Smooth muscle cell (in vitro differentiated cells): ENCODE data around the gene DNALI1. TPM values are rescaled to one million over a fixed set of nuclear protein-coding genes. Genes with fewer than 3 reads are reported as not detected.
A peak's percentile ranks its signal among the peaks of the same experiment; 100 is the strongest.

Experiments
- DNase-seq: peaks from one replicate; lab custom pipeline; 2025; ENCODE audit not compliant: unreplicated experiment; lab: John Stamatoyannopoulos, UW
- H2AFZ ChIP-seq: fragments of 200-600 bp; sonication (generic); 2 replicates; pipeline ENCODE4 v1.6.0; 2016; ENCODE audit warnings: antibody characterized with exemption, low read depth, mild to moderate bottlenecking
- H3F3A ChIP-seq: fragments of 200-600 bp; sonication (generic); 2 replicates; pipeline ENCODE4 v1.6.0; 2017; ENCODE audit warnings: antibody characterized with exemption, low read depth
- H3K27ac ChIP-seq: fragments of 200-600 bp; sonication (generic); 2 replicates; pipeline ENCODE4 v1.5.1; 2016; ENCODE audit warnings: low read depth, mild to moderate bottlenecking
- H3K27me3 ChIP-seq: fragments of 200-600 bp; sonication (generic); 2 replicates; pipeline ENCODE4 v1.6.1; 2016; ENCODE audit warnings: low read depth, mild to moderate bottlenecking
- H3K36me3 ChIP-seq: fragments of 200-600 bp; sonication (generic); 2 replicates; pipeline ENCODE4 v1.5.1; 2016; ENCODE audit warnings: low read depth
- H3K4me1 ChIP-seq: fragments of 200-600 bp; sonication (generic); 2 replicates; pipeline ENCODE4 v1.5.1; 2016; ENCODE audit warnings: low read depth
- H3K4me2 ChIP-seq: fragments of 200-600 bp; sonication (generic); 2 replicates; pipeline ENCODE4 v1.6.0; 2016; ENCODE audit warnings: mild to moderate bottlenecking
- H3K4me3 ChIP-seq: fragments of 200-600 bp; sonication (generic); 2 replicates; pipeline ENCODE4 v1.5.1; 2016; ENCODE audit warnings: mild to moderate bottlenecking
- H3K79me2 ChIP-seq: fragments of 200-600 bp; sonication (generic); 2 replicates; pipeline ENCODE4 v1.6.0; 2016; ENCODE audit warnings: low read depth, mild to moderate bottlenecking
- H3K9ac ChIP-seq: fragments of 200-600 bp; sonication (generic); 2 replicates; pipeline ENCODE4 v1.6.0; 2016; ENCODE audit warnings: low read depth
- H3K9me3 ChIP-seq: fragments of 200-600 bp; sonication (generic); replicated peaks from 2 replicates; pipeline ENCODE4 v1.5.1; 2016; ENCODE audit warnings: low read depth
- H4K20me1 ChIP-seq: fragments of 200-600 bp; sonication (generic); 2 replicates; pipeline ENCODE4 v1.6.0; 2016; ENCODE audit warnings: low read depth
- CTCF ChIP-seq: fragments of 200-600 bp; sonication (generic); IDR thresholded peaks from 2 replicates; pipeline ENCODE4 v1.5.1; 2017; ENCODE audit warnings: borderline replicate concordance, mild to moderate bottlenecking, antibody characterized with exemption; ENCODE audit not compliant: insufficient read depth, poor library complexity, severe bottlenecking
- WGBS: methylation state at CpG from one replicate; pipeline ENCODE4 v1.1.7; 2016; ENCODE audit warnings: low lambda C conversion rate; 5-methylcytosine and 5-hydroxymethylcytosine counted together
- polyA plus RNA-seq: library from polyadenylated mRNA; unstranded; fragments of >200 nt; fragmentation: Nextera tagmentation; extraction: Ambion mirVana; gene quantifications from 2 replicates; pipeline ENCODE4 v1.2.1, GENCODE V29; 2016
- total RNA-seq: library from RNA; depleted of rRNA; stranded (reverse); fragments of >200 nt; gene quantifications from 2 replicates; pipeline ENCODE4 v1.2.3, GENCODE V29; 2014

Gene DNALI1
- total and polyA plus RNA-seq, 2 experiments from 2014 or later, result 7.2 to 8.4 TPM

- Histone ChIP-seq H4K20me1 (no peaks in the 10 kb centered on the region), H3K4me3 (no peak overlapping the region), H3K27me3 (peaks cover 8% of the 10 kb centered on the region), H3F3A (no peaks in the 10 kb centered on the region), H3K4me1 (peaks cover 3% of the 10 kb centered on the region), H3K27ac (no peak overlapping the region), H3K9me3 (no peaks in the 10 kb centered on the region), H3K9ac (no peak overlapping the region), H3K79me2 (peaks cover 7% of the 10 kb centered on the region), H2AFZ (no peak overlapping the region), H3K36me3 (no peaks in the 10 kb centered on the region), H3K4me2 (no peak overlapping the region)
- DNase-seq, result no peak
- WGBS, result 90% methylated on average over 5 of the region's 5 CpGs
- no peak for TF ChIP-seq CTCF
Observed at GRCh38 chr1:37599940-37600339, 43.2 kb downstream of the DNALI1 start.

- Histone ChIP-seq H3K27ac (no peak overlapping the region), H3K27me3 (peaks cover 14% of the 10 kb centered on the region), H4K20me1 (no peaks in the 10 kb centered on the region), H3K4me3 (no peak overlapping the region), H3K9me3 (no peaks in the 10 kb centered on the region), H3K79me2 (no peaks in the 10 kb centered on the region), H3K4me1 (no peaks in the 10 kb centered on the region), H3K36me3 (no peaks in the 10 kb centered on the region), H2AFZ (no peak overlapping the region), H3F3A (no peaks in the 10 kb centered on the region), H3K9ac (no peak overlapping the region), H3K4me2 (no peak overlapping the region)
- no peak for TF ChIP-seq CTCF
- no peak for DNase-seq
Observed at GRCh38 chr1:37601441-37601840, 44.7 kb downstream of the DNALI1 start.

GRCh38 chr1:37602750-37603694, 46.3 kb downstream of the DNALI1 start:
- H4K20me1 ChIP-seq, result no peaks in the 10 kb centered on the region
- no peaks in the 10 kb centered on the region for H3K4me1 ChIP-seq
- no peak overlapping the region for H2AFZ ChIP-seq
- no peaks in the 10 kb centered on the region for H3K36me3 ChIP-seq
- H3K27ac ChIP-seq, result no peak overlapping the region
- H3K9ac ChIP-seq, result no peak overlapping the region
- H3K4me3 ChIP-seq, result no peak overlapping the region
- no peaks in the 10 kb centered on the region for H3K9me3 ChIP-seq
- H3F3A ChIP-seq, result no peaks in the 10 kb centered on the region
- WGBS, result 38% methylated on average over 8 of the region's 8 CpGs
- TF ChIP-seq CTCF, result peak; percentile 66
- peaks cover 30% of the 10 kb centered on the region for H3K27me3 ChIP-seq
- H3K4me2 ChIP-seq, result no peak overlapping the region
- no peaks in the 10 kb centered on the region for H3K79me2 ChIP-seq
- DNase-seq, result no peak
